Endothelial cell of hepatic sinusoid (primary cell): ENCODE results near the gene ITPR1.

Experiments
- in situ Hi-C: cut with HindIII; loops from 2 replicates; pipeline ENCODE4 v1.10.0; 2017; ENCODE audit warnings: low sequenced_read_pairs

The ITPR1 gene

GRCh38 chr3:4736284-4736861 is 243.2 kb downstream of the ITPR1 start:
- in situ Hi-C loops: loop anchor here (5.0 kb wide), 1 partner anchor 61 kb away; no protein-coding TSS in a partner anchor

- in situ Hi-C loops: loop anchor here (5.0 kb wide), 1 partner anchor 58 kb away; no protein-coding TSS in a partner anchor
Observed at GRCh38 chr3:4738737-4739274, 245.7 kb downstream of the ITPR1 start.

GRCh38 chr3:4739289-4740236 is 246.4 kb downstream of the ITPR1 start:
- in situ Hi-C loops: loop anchor here (5.0 kb wide), 1 partner anchor 58 kb away; no protein-coding TSS in a partner anchor

GRCh38 chr3:4740397-4741105 is 247.4 kb downstream of the ITPR1 start:
- in situ Hi-C loops: no loop called here

GRCh38 chr3:4741106-4741403 is 247.9 kb downstream of the ITPR1 start:
- in situ Hi-C loops: no loop called here

- in situ Hi-C loops: no loop called here
Observed at GRCh38 chr3:4741404-4742307, 248.5 kb downstream of the ITPR1 start.

- in situ Hi-C loops: no loop called here
Observed at GRCh38 chr3:4742359-4742758, 249.2 kb downstream of the ITPR1 start.

- in situ Hi-C loops: no loop called here
Observed at GRCh38 chr3:4743371-4743770, 250.2 kb downstream of the ITPR1 start.

GRCh38 chr3:4744405-4745234 is 251.5 kb downstream of the ITPR1 start:
- in situ Hi-C loops: no loop called here

GRCh38 chr3:4745235-4745610 is 252.1 kb downstream of the ITPR1 start:
- in situ Hi-C loops: no loop called here

- in situ Hi-C loops: no loop called here
Observed at GRCh38 chr3:4746241-4746958, 253.3 kb downstream of the ITPR1 start.

GRCh38 chr3:4748127-4748526 is 255.0 kb downstream of the ITPR1 start:
- in situ Hi-C loops: no loop called here

- in situ Hi-C loops: no loop called here
Observed at GRCh38 chr3:4748701-4749378, 255.7 kb downstream of the ITPR1 start.

- in situ Hi-C loops: no loop called here
Observed at GRCh38 chr3:4749567-4750002, 256.4 kb downstream of the ITPR1 start.

GRCh38 chr3:4750306-4750968 is 257.3 kb downstream of the ITPR1 start:
- in situ Hi-C loops: no loop called here

- in situ Hi-C loops: no loop called here
Observed at GRCh38 chr3:4751029-4751501, 257.9 kb downstream of the ITPR1 start.

GRCh38 chr3:4751502-4752101 is 258.5 kb downstream of the ITPR1 start:
- in situ Hi-C loops: no loop called here
